HL-60 (cell line): Measurements from ENCODE around the gene BRPF3.

Experiments
- POLR2AphosphoS5 ChIP-seq: IDR thresholded peaks from 2 replicates; pipeline ENCODE4 v1.6.1; 2012; ENCODE audit warnings: low read depth
- SPI1 ChIP-seq: IDR thresholded peaks from 2 replicates; pipeline ENCODE4 v1.6.1; 2012; ENCODE audit warnings: low read depth, mild to moderate bottlenecking, borderline replicate concordance
- TF ChIP-seq, protein P1 (sequence below): IDR thresholded peaks from one replicate; pipeline ENCODE4 v1.5.1; 2011; ENCODE audit warnings: low read length, control low read depth, inconsistent platforms; ENCODE audit not compliant: insufficient read depth
- TF ChIP-seq, protein P2 (sequence below): IDR thresholded peaks from 2 replicates; pipeline ENCODE4 v1.6.1; 2012; ENCODE audit warnings: low read depth; ENCODE audit not compliant: insufficient replicate concordance

DNA sequence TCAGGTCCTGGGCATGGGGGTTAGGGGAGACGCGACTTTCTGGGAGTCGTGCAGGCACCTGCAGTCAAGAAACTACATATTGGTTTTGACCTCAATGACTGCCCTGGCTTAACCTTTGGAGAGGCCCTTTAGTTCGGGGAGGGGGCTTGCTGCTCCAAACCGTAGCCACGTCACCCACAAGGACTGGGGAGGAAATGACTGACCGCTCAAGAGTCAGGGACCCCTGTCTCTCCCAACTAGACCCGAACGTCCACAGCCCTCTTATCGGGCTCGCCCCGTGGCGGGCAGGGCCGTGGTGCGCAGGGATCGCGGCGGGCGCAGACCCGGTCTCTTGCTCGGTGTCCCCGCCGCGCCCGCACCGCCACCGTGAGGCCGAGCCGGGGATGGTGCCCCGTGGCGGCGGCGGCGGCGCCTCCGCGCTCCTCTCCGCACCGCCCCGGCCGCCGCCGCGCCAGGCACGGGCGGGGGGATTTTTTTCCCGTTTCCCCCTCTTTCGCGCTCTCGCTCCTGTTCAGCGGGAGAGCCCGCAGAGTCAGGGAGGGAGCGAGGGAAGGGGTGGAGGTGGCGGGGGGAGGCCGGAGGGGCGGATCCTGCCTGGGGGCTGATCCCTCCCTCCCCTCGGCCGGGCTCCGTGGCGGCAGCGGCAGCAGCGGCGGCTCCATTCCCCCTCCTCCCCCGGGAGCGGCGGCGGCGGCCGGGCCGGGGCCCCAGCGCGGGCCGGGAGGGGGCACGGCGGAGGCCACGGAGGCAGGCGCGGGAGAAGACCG is at the start of gene BRPF3:
- TF ChIP-seq, protein P1, sequence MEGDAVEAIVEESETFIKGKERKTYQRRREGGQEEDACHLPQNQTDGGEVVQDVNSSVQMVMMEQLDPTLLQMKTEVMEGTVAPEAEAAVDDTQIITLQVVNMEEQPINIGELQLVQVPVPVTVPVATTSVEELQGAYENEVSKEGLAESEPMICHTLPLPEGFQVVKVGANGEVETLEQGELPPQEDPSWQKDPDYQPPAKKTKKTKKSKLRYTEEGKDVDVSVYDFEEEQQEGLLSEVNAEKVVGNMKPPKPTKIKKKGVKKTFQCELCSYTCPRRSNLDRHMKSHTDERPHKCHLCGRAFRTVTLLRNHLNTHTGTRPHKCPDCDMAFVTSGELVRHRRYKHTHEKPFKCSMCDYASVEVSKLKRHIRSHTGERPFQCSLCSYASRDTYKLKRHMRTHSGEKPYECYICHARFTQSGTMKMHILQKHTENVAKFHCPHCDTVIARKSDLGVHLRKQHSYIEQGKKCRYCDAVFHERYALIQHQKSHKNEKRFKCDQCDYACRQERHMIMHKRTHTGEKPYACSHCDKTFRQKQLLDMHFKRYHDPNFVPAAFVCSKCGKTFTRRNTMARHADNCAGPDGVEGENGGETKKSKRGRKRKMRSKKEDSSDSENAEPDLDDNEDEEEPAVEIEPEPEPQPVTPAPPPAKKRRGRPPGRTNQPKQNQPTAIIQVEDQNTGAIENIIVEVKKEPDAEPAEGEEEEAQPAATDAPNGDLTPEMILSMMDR: no peak
- no peak for TF ChIP-seq POLR2AphosphoS5
- TF ChIP-seq, protein P2, sequence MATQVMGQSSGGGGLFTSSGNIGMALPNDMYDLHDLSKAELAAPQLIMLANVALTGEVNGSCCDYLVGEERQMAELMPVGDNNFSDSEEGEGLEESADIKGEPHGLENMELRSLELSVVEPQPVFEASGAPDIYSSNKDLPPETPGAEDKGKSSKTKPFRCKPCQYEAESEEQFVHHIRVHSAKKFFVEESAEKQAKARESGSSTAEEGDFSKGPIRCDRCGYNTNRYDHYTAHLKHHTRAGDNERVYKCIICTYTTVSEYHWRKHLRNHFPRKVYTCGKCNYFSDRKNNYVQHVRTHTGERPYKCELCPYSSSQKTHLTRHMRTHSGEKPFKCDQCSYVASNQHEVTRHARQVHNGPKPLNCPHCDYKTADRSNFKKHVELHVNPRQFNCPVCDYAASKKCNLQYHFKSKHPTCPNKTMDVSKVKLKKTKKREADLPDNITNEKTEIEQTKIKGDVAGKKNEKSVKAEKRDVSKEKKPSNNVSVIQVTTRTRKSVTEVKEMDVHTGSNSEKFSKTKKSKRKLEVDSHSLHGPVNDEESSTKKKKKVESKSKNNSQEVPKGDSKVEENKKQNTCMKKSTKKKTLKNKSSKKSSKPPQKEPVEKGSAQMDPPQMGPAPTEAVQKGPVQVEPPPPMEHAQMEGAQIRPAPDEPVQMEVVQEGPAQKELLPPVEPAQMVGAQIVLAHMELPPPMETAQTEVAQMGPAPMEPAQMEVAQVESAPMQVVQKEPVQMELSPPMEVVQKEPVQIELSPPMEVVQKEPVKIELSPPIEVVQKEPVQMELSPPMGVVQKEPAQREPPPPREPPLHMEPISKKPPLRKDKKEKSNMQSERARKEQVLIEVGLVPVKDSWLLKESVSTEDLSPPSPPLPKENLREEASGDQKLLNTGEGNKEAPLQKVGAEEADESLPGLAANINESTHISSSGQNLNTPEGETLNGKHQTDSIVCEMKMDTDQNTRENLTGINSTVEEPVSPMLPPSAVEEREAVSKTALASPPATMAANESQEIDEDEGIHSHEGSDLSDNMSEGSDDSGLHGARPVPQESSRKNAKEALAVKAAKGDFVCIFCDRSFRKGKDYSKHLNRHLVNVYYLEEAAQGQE: no peak
- no peak for TF ChIP-seq SPI1
